Measurements from ENCODE around the gene SAP130.

The SAP130 gene

DNA sequence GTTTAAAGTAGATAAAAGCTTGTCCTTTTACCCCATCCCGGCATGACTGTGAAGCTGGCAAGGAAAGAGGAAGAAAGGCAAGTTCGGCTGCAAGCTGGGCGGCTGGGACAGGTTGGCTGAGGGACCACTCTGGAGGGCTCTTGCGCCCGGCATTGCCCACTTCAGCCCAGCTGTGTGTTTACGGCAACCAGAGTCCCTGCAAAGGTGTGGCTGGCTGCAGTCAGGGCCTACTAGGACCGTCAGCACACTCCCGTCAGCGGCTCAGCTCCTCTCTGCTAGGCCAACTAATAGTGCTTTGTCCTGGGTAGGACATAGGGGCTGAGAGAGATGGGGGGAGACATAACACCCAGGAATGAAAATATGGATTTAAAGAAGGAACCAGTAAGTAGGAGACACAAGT, 11.7 kb upstream of the SAP130 start:
- Histone ChIP-seq H4K20me1 (ENCODE audit: insufficient read depth, low read length) (no peaks in the 10 kb centered on the region), H3K9ac (ENCODE audit: low read depth, low read length) (no peak overlapping the region), H3K36me3 (ENCODE audit: insufficient read depth, low read length) (no peaks in the 10 kb centered on the region), H3K9me3 (ENCODE audit: insufficient read depth, low read length, severe bottlenecking) (peaks cover 41% of the 10 kb centered on the region), H3K79me2 (ENCODE audit: insufficient read depth, low read length) (no peaks in the 10 kb centered on the region), H3K4me1 (ENCODE audit: insufficient read depth, low read length) (no peaks in the 10 kb centered on the region), H3K4me2 (ENCODE audit: insufficient read depth, low read length) (no peak overlapping the region), H3K27me3 (ENCODE audit: insufficient read depth, low read length, poor library complexity) (no peaks in the 10 kb centered on the region), H2AFZ (ENCODE audit: low read depth, low read length) (no peak overlapping the region), H3K27ac (ENCODE audit: low read length) (no peak overlapping the region), H3K4me3 (ENCODE audit: low read depth in 1 of 2, low read length in 2 of 2) (no peak overlapping the region)
- DNase-seq: no peak
- no peak for ATAC-seq (ENCODE audit: insufficient read depth, low read depth)
- TF ChIP-seq EZH2 (IDR thresholded peaks at IDR 0.05; ENCODE audit: borderline replicate concordance, low read depth, low read length, severe bottlenecking): no peak
- TF ChIP-seq, protein P1, sequence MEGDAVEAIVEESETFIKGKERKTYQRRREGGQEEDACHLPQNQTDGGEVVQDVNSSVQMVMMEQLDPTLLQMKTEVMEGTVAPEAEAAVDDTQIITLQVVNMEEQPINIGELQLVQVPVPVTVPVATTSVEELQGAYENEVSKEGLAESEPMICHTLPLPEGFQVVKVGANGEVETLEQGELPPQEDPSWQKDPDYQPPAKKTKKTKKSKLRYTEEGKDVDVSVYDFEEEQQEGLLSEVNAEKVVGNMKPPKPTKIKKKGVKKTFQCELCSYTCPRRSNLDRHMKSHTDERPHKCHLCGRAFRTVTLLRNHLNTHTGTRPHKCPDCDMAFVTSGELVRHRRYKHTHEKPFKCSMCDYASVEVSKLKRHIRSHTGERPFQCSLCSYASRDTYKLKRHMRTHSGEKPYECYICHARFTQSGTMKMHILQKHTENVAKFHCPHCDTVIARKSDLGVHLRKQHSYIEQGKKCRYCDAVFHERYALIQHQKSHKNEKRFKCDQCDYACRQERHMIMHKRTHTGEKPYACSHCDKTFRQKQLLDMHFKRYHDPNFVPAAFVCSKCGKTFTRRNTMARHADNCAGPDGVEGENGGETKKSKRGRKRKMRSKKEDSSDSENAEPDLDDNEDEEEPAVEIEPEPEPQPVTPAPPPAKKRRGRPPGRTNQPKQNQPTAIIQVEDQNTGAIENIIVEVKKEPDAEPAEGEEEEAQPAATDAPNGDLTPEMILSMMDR (IDR thresholded peaks at IDR 0.05; ENCODE audit: borderline replicate concordance, extremely low read depth, low read length, poor library complexity, severe bottlenecking): no peak

DNA sequence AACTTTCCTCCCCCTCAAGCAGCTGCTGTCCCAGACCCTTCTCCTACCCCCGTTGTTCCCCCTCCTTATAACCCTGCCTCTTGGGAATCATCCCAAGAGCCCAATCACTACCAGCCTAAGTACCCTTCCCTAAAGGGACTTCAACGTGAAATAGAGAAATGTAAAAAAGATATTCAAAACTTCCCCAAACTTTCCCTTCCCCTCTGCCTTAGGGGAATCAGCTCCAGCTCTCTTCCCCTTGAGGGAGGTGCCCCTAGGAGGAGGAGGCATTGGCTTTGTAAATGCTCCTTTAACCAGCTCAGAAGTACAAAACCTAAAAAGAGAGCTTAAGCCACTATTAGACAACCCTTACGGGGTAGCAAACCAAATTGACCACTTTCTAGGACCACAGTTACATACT, 10.6 kb upstream of the SAP130 start:
- no peak overlapping the region for H3K4me3 ChIP-seq (ENCODE audit: low read depth in 1 of 2, low read length in 2 of 2)
- peaks cover 39% of the 10 kb centered on the region for H3K9me3 ChIP-seq (ENCODE audit: insufficient read depth, low read length, severe bottlenecking)
- H4K20me1 ChIP-seq (ENCODE audit: insufficient read depth, low read length): no peaks in the 10 kb centered on the region
- no peak overlapping the region for H3K4me2 ChIP-seq (ENCODE audit: insufficient read depth, low read length)
- H3K27ac ChIP-seq (ENCODE audit: low read length): no peak overlapping the region
- ATAC-seq (ENCODE audit: insufficient read depth, low read depth) (no peak), DNase-seq (no peak)
- no peaks in the 10 kb centered on the region for H3K79me2 ChIP-seq (ENCODE audit: insufficient read depth, low read length)
- no peaks in the 10 kb centered on the region for H3K4me1 ChIP-seq (ENCODE audit: insufficient read depth, low read length)
- TF ChIP-seq, protein P1 (IDR thresholded peaks at IDR 0.05; ENCODE audit: borderline replicate concordance, extremely low read depth, low read length, poor library complexity, severe bottlenecking): no peak
- no peaks in the 10 kb centered on the region for H3K36me3 ChIP-seq (ENCODE audit: insufficient read depth, low read length)
- no peak overlapping the region for H2AFZ ChIP-seq (ENCODE audit: low read depth, low read length)
- no peaks in the 10 kb centered on the region for H3K27me3 ChIP-seq (ENCODE audit: insufficient read depth, low read length, poor library complexity)
- H3K9ac ChIP-seq (ENCODE audit: low read depth, low read length): no peak overlapping the region

DNA sequence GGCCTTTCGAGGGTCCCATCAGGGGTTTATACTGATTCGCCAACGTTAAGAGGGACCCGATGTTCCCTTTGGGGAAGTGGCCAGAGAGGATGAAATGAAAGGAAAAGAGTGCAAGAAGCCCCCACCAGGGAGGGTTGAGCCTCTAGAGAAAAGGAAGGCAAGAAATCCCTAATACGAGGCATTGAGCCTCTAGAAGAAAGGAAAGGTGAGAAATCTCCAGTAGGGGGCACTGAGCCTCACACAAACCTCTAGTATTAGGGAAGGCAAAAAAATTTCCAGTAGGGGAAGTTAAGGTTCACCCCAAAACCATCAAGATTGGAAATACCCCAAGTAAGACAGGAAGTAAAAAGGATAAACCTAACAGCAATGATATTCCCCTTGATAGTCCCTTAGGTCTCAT, 9.8 kb upstream of the SAP130 start:
- H3K4me1 ChIP-seq (ENCODE audit: insufficient read depth, low read length): no peaks in the 10 kb centered on the region
- no peaks in the 10 kb centered on the region for H3K27me3 ChIP-seq (ENCODE audit: insufficient read depth, low read length, poor library complexity)
- H4K20me1 ChIP-seq (ENCODE audit: insufficient read depth, low read length): no peaks in the 10 kb centered on the region
- ATAC-seq (ENCODE audit: insufficient read depth, low read depth) (no peak), DNase-seq (no peak)
- H3K79me2 ChIP-seq (ENCODE audit: insufficient read depth, low read length): no peaks in the 10 kb centered on the region
- no peak overlapping the region for H2AFZ ChIP-seq (ENCODE audit: low read depth, low read length)
- H3K4me2 ChIP-seq (ENCODE audit: insufficient read depth, low read length): no peak overlapping the region
- H3K9me3 ChIP-seq (ENCODE audit: insufficient read depth, low read length, severe bottlenecking): peaks cover 37% of the 10 kb centered on the region
- H3K36me3 ChIP-seq (ENCODE audit: insufficient read depth, low read length): no peaks in the 10 kb centered on the region
- TF ChIP-seq EZH2 (IDR thresholded peaks at IDR 0.05; ENCODE audit: borderline replicate concordance, low read depth, low read length, severe bottlenecking): no peak
- TF ChIP-seq, protein P1 (IDR thresholded peaks at IDR 0.05; ENCODE audit: borderline replicate concordance, extremely low read depth, low read length, poor library complexity, severe bottlenecking): peak; percentile 4
- H3K9ac ChIP-seq (ENCODE audit: low read depth, low read length): no peak overlapping the region
- H3K27ac ChIP-seq (ENCODE audit: low read length): no peak overlapping the region
- H3K4me3 ChIP-seq (ENCODE audit: low read depth in 1 of 2, low read length in 2 of 2): no peak overlapping the region

All from DND-41 (cell line).